Stimulated activated CD8-positive, alpha-beta memory T cell treated with anti-CD3 and anti-CD28 coated beads, Interleukin-7, amount 100 ng/mL, for 48 hours (primary cell): ENCODE results near the gene MALSU1.

Source experiments
- DNase-seq, 2 donors: peaks; one replicate each; pipeline ENCODE4 v3.0.0-alpha.2; 2020; ENCODE audit warnings: low read depth in 1 of 2; ENCODE audit errors: extremely low read depth in 1 of 2

Gene MALSU1

GRCh38 chr7:23358152-23358674 is 59.1 kb downstream of the MALSU1 start:
- DNase-seq, result no peak
